ENCODE results near the gene SHKBP1.

SHKBP1 gene

GRCh38 chr19:40601134-40601974 lies 24.7 kb downstream of the SHKBP1 start, which contains the start of gene LTBP4:
Gene LTBP4 (plus strand): TSS chr19:40601369. CDS start chr19:40601388, 19 bp downstream.
- no peak for DNase-seq (ENCODE audit: low read depth in 2 of 2)

- DNase-seq (ENCODE audit: low read depth in 2 of 2), result no peak
These were observed 26.4 kb downstream of the SHKBP1 start for GRCh38 chr19:40603071-40603388.

- peak; percentile 94 to 95 for DNase-seq (ENCODE audit: low read depth in 2 of 2)
These were observed 26.9 kb downstream of the SHKBP1 start for GRCh38 chr19:40603389-40604170.

- DNase-seq (ENCODE audit: low read depth in 2 of 2), result no peak
These were observed 27.5 kb downstream of the SHKBP1 start for GRCh38 chr19:40604171-40604646.

- no peak for DNase-seq (ENCODE audit: low read depth in 2 of 2)
These were observed 28.1 kb downstream of the SHKBP1 start for GRCh38 chr19:40604647-40605215.

GRCh38 chr19:40605216-40605971 lies 28.7 kb downstream of the SHKBP1 start:
- DNase-seq (ENCODE audit: low read depth in 2 of 2), result peak; percentile 61 to 70

- no peak for DNase-seq (ENCODE audit: low read depth in 2 of 2)
These were observed 30.9 kb downstream of the SHKBP1 start for GRCh38 chr19:40607311-40608239.

GRCh38 chr19:40608240-40608621 lies 31.6 kb downstream of the SHKBP1 start:
- no peak for DNase-seq (ENCODE audit: low read depth in 2 of 2)

GRCh38 chr19:40608957-40609356 lies 32.3 kb downstream of the SHKBP1 start:
- no peak for DNase-seq (ENCODE audit: low read depth in 2 of 2)

GRCh38 chr19:40609561-40610395 lies 33.1 kb downstream of the SHKBP1 start:
- peak; percentile 91 to 93 for DNase-seq (ENCODE audit: low read depth in 2 of 2)

GRCh38 chr19:40610396-40611064 lies 33.9 kb downstream of the SHKBP1 start:
- DNase-seq (ENCODE audit: low read depth in 2 of 2), result no peak

GRCh38 chr19:40611096-40611495 lies 34.4 kb downstream of the SHKBP1 start:
- no peak for DNase-seq (ENCODE audit: low read depth in 2 of 2)

GRCh38 chr19:40611900-40612698 lies 35.4 kb downstream of the SHKBP1 start:
- no peak for DNase-seq (ENCODE audit: low read depth in 2 of 2)

GRCh38 chr19:40612831-40613689 lies 36.4 kb downstream of the SHKBP1 start:
- DNase-seq (ENCODE audit: low read depth in 2 of 2), result peak; percentile 53 to 61

GRCh38 chr19:40613690-40614621 lies 37.3 kb downstream of the SHKBP1 start:
- peak; percentile 78 to 81 for DNase-seq (ENCODE audit: low read depth in 2 of 2)
